ENCODE data around the gene SNPH. TPM values are rescaled to one million over a fixed set of nuclear protein-coding genes. Genes with fewer than 3 reads are reported as not detected.
A peak's percentile ranks its signal among the peaks of the same experiment; 100 is the strongest.

The SNPH gene
- total RNA-seq, 2 experiments from 2014 or later: 3.2 to 3.6 TPM

- peaks cover 13% of the 10 kb centered on the region for H3K4me1 Mint-ChIP-seq
- no peaks in the 10 kb centered on the region for H3K27me3 Mint-ChIP-seq
- no peak for DNase-seq
- H3K4me3 Mint-ChIP-seq: no peak overlapping the region
- H3K36me3 Mint-ChIP-seq: peaks cover 2% of the 10 kb centered on the region
- no peaks in the 10 kb centered on the region for H3K9me3 Mint-ChIP-seq
- H3K27ac Mint-ChIP-seq: no peak overlapping the region
These were observed 38.8 kb downstream of the SNPH start for GRCh38 chr20:1304710-1305515.

GRCh38 chr20:1305712-1306111 is 39.6 kb downstream of the SNPH start:
- Mint-ChIP-seq H3K27me3 (no peaks in the 10 kb centered on the region), H3K36me3 (peaks cover 2% of the 10 kb centered on the region), H3K4me3 (no peak overlapping the region), H3K4me1 (peaks cover 7% of the 10 kb centered on the region), H3K27ac (no peak overlapping the region), H3K9me3 (no peaks in the 10 kb centered on the region)
- no peak for DNase-seq

GRCh38 chr20:1306316-1307135 is 40.4 kb downstream of the SNPH start:
- no peak for DNase-seq
- Mint-ChIP-seq H3K27me3 (no peaks in the 10 kb centered on the region), H3K4me1 (no peaks in the 10 kb centered on the region), H3K36me3 (no peaks in the 10 kb centered on the region), H3K9me3 (no peaks in the 10 kb centered on the region), H3K4me3 (no peak overlapping the region), H3K27ac (no peak overlapping the region)

- H3K27ac Mint-ChIP-seq: no peak overlapping the region
- no peaks in the 10 kb centered on the region for H3K4me1 Mint-ChIP-seq
- H3K4me3 Mint-ChIP-seq: no peak overlapping the region
- DNase-seq: no peak
- no peaks in the 10 kb centered on the region for H3K36me3 Mint-ChIP-seq
- no peaks in the 10 kb centered on the region for H3K27me3 Mint-ChIP-seq
- H3K9me3 Mint-ChIP-seq: no peaks in the 10 kb centered on the region
These were observed 41.1 kb downstream of the SNPH start for GRCh38 chr20:1307171-1307570.

GRCh38 chr20:1307571-1307971 is 41.5 kb downstream of the SNPH start:
- no peak for DNase-seq
- Mint-ChIP-seq H3K36me3 (no peaks in the 10 kb centered on the region), H3K9me3 (no peaks in the 10 kb centered on the region), H3K4me1 (no peaks in the 10 kb centered on the region), H3K27ac (no peak overlapping the region), H3K4me3 (no peak overlapping the region), H3K27me3 (no peaks in the 10 kb centered on the region)

GRCh38 chr20:1308067-1308701 is 42.1 kb downstream of the SNPH start:
- H3K4me1 Mint-ChIP-seq: no peaks in the 10 kb centered on the region
- H3K27ac Mint-ChIP-seq: no peak overlapping the region
- no peaks in the 10 kb centered on the region for H3K36me3 Mint-ChIP-seq
- no peaks in the 10 kb centered on the region for H3K9me3 Mint-ChIP-seq
- no peaks in the 10 kb centered on the region for H3K27me3 Mint-ChIP-seq
- no peak for DNase-seq
- no peak overlapping the region for H3K4me3 Mint-ChIP-seq

GRCh38 chr20:1308702-1309095 is 42.6 kb downstream of the SNPH start:
- Mint-ChIP-seq H3K27ac (no peak overlapping the region), H3K27me3 (no peaks in the 10 kb centered on the region), H3K36me3 (no peaks in the 10 kb centered on the region), H3K4me3 (no peak overlapping the region), H3K4me1 (peaks cover 3% of the 10 kb centered on the region), H3K9me3 (no peaks in the 10 kb centered on the region)
- DNase-seq: no peak

GRCh38 chr20:1309439-1309847 is 43.3 kb downstream of the SNPH start:
- H3K27ac Mint-ChIP-seq: no peak overlapping the region
- no peak for DNase-seq

GRCh38 chr20:1310071-1310470 is 44.0 kb downstream of the SNPH start:
- DNase-seq: no peak
- H3K36me3 Mint-ChIP-seq: no peaks in the 10 kb centered on the region
- peaks cover 4% of the 10 kb centered on the region for H3K4me1 Mint-ChIP-seq
- H3K27ac Mint-ChIP-seq: no peak overlapping the region
- no peak overlapping the region for H3K4me3 Mint-ChIP-seq
- H3K9me3 Mint-ChIP-seq: no peaks in the 10 kb centered on the region
- no peaks in the 10 kb centered on the region for H3K27me3 Mint-ChIP-seq

More at GRCh38 chr20:1309439-1309847, 43.3 kb downstream of the SNPH start:
- no peaks in the 10 kb centered on the region for H3K27me3 Mint-ChIP-seq
- H3K9me3 Mint-ChIP-seq: no peaks in the 10 kb centered on the region
- no peaks in the 10 kb centered on the region for H3K36me3 Mint-ChIP-seq
- no peak overlapping the region for H3K4me3 Mint-ChIP-seq
- H3K4me1 Mint-ChIP-seq: peaks cover 4% of the 10 kb centered on the region

- H3K27me3 Mint-ChIP-seq: no peaks in the 10 kb centered on the region
- no peak overlapping the region for H3K4me3 Mint-ChIP-seq
- peaks cover 4% of the 10 kb centered on the region for H3K4me1 Mint-ChIP-seq
- no peaks in the 10 kb centered on the region for H3K9me3 Mint-ChIP-seq
- no peaks in the 10 kb centered on the region for H3K36me3 Mint-ChIP-seq
- H3K27ac Mint-ChIP-seq: no peak overlapping the region
- no peak for DNase-seq
These were observed 44.6 kb downstream of the SNPH start for GRCh38 chr20:1310506-1311190.

- Mint-ChIP-seq H3K4me3 (no peak overlapping the region), H3K9me3 (no peaks in the 10 kb centered on the region), H3K4me1 (peaks cover 4% of the 10 kb centered on the region), H3K36me3 (no peaks in the 10 kb centered on the region), H3K27ac (no peak overlapping the region), H3K27me3 (no peaks in the 10 kb centered on the region)
- no peak for DNase-seq
These were observed 46.2 kb downstream of the SNPH start for GRCh38 chr20:1312308-1312707.

- Mint-ChIP-seq H3K27ac (no peak overlapping the region), H3K4me1 (peaks cover 10% of the 10 kb centered on the region), H3K36me3 (no peaks in the 10 kb centered on the region), H3K4me3 (no peak overlapping the region), H3K9me3 (no peaks in the 10 kb centered on the region), H3K27me3 (no peaks in the 10 kb centered on the region)
- no peak for DNase-seq
These were observed 46.8 kb downstream of the SNPH start for GRCh38 chr20:1312904-1313235.

GRCh38 chr20:1313236-1313964 is 47.3 kb downstream of the SNPH start:
- Mint-ChIP-seq H3K27ac (no peak overlapping the region), H3K4me3 (no peak overlapping the region)

GRCh38 chr20:1315804-1316203 is 49.7 kb downstream of the SNPH start:
- H3K4me1 Mint-ChIP-seq: peaks cover 14% of the 10 kb centered on the region

More at GRCh38 chr20:1313236-1313964, 47.3 kb downstream of the SNPH start:
- DNase-seq: peak; percentile 56
- H3K36me3 Mint-ChIP-seq: no peaks in the 10 kb centered on the region
- H3K4me1 Mint-ChIP-seq: peaks cover 14% of the 10 kb centered on the region
- no peaks in the 10 kb centered on the region for H3K27me3 Mint-ChIP-seq
- H3K9me3 Mint-ChIP-seq: no peaks in the 10 kb centered on the region

More at GRCh38 chr20:1315804-1316203, 49.7 kb downstream of the SNPH start:
- Mint-ChIP-seq H3K4me3 (no peak overlapping the region), H3K9me3 (no peaks in the 10 kb centered on the region), H3K27ac (no peak overlapping the region), H3K36me3 (no peaks in the 10 kb centered on the region), H3K27me3 (no peaks in the 10 kb centered on the region)
- no peak for DNase-seq

All from activated naive CD8-positive, alpha-beta T cell treated with anti-CD3 and anti-CD28 coated beads for 36 hours (primary cell).